K562 treated with DMSO at 1 percent for 4 hours (cell line): ENCODE data around the gene TMEM237. TPM values are rescaled to one million over a fixed set of nuclear protein-coding genes. Genes with fewer than 3 reads are reported as not detected.

Source experiments
- total RNA-seq: library from RNA; unstranded; fragments of 300-600 nt; gene quantifications from 2 replicates; pipeline ENCODE4 v1.2.3, GENCODE V29; 2022; ENCODE audit not compliant: insufficient read depth

Gene TMEM237
- total RNA-seq, result 5.2 and 5.9 TPM in 2 replicates

GRCh38 chr2:201643216-201643890 is at the start of gene TMEM237:
TMEM237 (minus strand) TSS chr2:201643503; CDS start chr2:201643400, 103 bp downstream.

Other genes starting within 250 kb of the TMEM237 start
- gene TRAK2, start 192.0 kb downstream of the TMEM237 start, total RNA-seq, result 8.8 and 11.0 TPM in 2 replicates
- 8.9 and 10.4 TPM in 2 replicates for gene STRADB, start 191.8 kb downstream of the TMEM237 start, total RNA-seq
- gene MPP4, start 55.1 kb upstream of the TMEM237 start, total RNA-seq, result not detected in 2 replicates
- gene ALS2, start 137.4 kb upstream of the TMEM237 start, total RNA-seq, result 9.8 and 10.5 TPM in 2 replicates
- 0.16 TPM in 1 of 2 replicates, not detected in the other for gene CDK15, start 163.0 kb upstream of the TMEM237 start, total RNA-seq